ACHN (cell line): Measurements from ENCODE around the gene IMPG2.

Experiments used
- DNase-seq: peaks from one replicate; pipeline ENCODE4 v3.0.0-alpha.2; 2015
- in situ Hi-C: cut with HindIII; loops from 2 replicates; pipeline ENCODE4 v1.10.0; 2017; ENCODE audit warnings: low sequenced_read_pairs, low pct_ligation_motif_present, low pct_unique_long_range_greater_than_20kb

The IMPG2 gene

GRCh38 chr3:101202640-101203039 is 117.7 kb downstream of the IMPG2 start:
- in situ Hi-C loops, result no loop called here
- no peak for DNase-seq

GRCh38 chr3:101200461-101200860 is 119.9 kb downstream of the IMPG2 start:
- DNase-seq, result no peak
- in situ Hi-C loops, result no loop called here

GRCh38 chr3:101195951-101196713 is 124.2 kb downstream of the IMPG2 start:
- in situ Hi-C loops, result no loop called here

GRCh38 chr3:101194392-101194791 is 126.0 kb downstream of the IMPG2 start:
- in situ Hi-C loops, result no loop called here
- no peak for DNase-seq

More at GRCh38 chr3:101195951-101196713, 124.2 kb downstream of the IMPG2 start:
- DNase-seq, result peak; percentile 53

- no peak for DNase-seq
- in situ Hi-C loops, result no loop called here
Observed at GRCh38 chr3:101193957-101194356, 126.4 kb downstream of the IMPG2 start.

GRCh38 chr3:101189796-101190195 is 130.6 kb downstream of the IMPG2 start:
- DNase-seq, result no peak
- in situ Hi-C loops, result no loop called here

GRCh38 chr3:101189176-101189575 is 131.2 kb downstream of the IMPG2 start:
- in situ Hi-C loops, result no loop called here
- DNase-seq, result no peak

- in situ Hi-C loops, result no loop called here
Observed at GRCh38 chr3:101185341-101185740, 135.0 kb downstream of the IMPG2 start.

GRCh38 chr3:101184111-101184510 is 136.3 kb downstream of the IMPG2 start:
- in situ Hi-C loops, result no loop called here

More at GRCh38 chr3:101185341-101185740, 135.0 kb downstream of the IMPG2 start:
- no peak for DNase-seq

GRCh38 chr3:101183151-101183550 is 137.2 kb downstream of the IMPG2 start:
- DNase-seq, result no peak
- in situ Hi-C loops, result no loop called here

More at GRCh38 chr3:101184111-101184510, 136.3 kb downstream of the IMPG2 start:
- no peak for DNase-seq

GRCh38 chr3:101182734-101183133 is 137.6 kb downstream of the IMPG2 start:
- DNase-seq, result peak; percentile 10
- in situ Hi-C loops, result no loop called here

- DNase-seq, result no peak
- in situ Hi-C loops, result no loop called here
Observed at GRCh38 chr3:101181801-101182200, 138.6 kb downstream of the IMPG2 start.

GRCh38 chr3:101179637-101180036 is 140.7 kb downstream of the IMPG2 start:
- in situ Hi-C loops, result no loop called here
- no peak for DNase-seq

- in situ Hi-C loops, result no loop called here
- no peak for DNase-seq
Observed at GRCh38 chr3:101177577-101177976, 142.8 kb downstream of the IMPG2 start.
